Globus pallidus (tissue), 1 donor: ENCODE data around the gene C1orf141.
"Not testable (repeated sequence)": the region's sequence is repeated elsewhere in the genome, so short reads cannot be mapped to it uniquely, and the experiment has no call there.

Experiments used
- DNase-seq: peaks from one replicate; pipeline ENCODE4 v3.0.0-alpha.2; 2015; ENCODE audit warnings: low spot score

The C1orf141 gene

GRCh38 chr1:67085326-67085725 lies 49.4 kb downstream of the C1orf141 start:
- peak; percentile 50 for DNase-seq

GRCh38 chr1:67084765-67085318 lies 49.9 kb downstream of the C1orf141 start:
- DNase-seq: no peak

- DNase-seq: no peak
These were observed 56.5 kb downstream of the C1orf141 start for GRCh38 chr1:67078291-67078690.

GRCh38 chr1:67077593-67077992 lies 57.2 kb downstream of the C1orf141 start:
- no peak for DNase-seq

GRCh38 chr1:67072749-67073148 lies 62.0 kb downstream of the C1orf141 start:
- DNase-seq: no peak

GRCh38 chr1:67067655-67068054 lies 67.1 kb downstream of the C1orf141 start:
- DNase-seq: not testable (repeated sequence)

GRCh38 chr1:67062412-67062811 lies 72.4 kb downstream of the C1orf141 start:
- DNase-seq: no peak

GRCh38 chr1:67061266-67061665 lies 73.5 kb downstream of the C1orf141 start:
- no peak for DNase-seq

- DNase-seq: no peak
These were observed 74.0 kb downstream of the C1orf141 start for GRCh38 chr1:67060811-67061218.

- DNase-seq: no peak
These were observed 75.4 kb downstream of the C1orf141 start for GRCh38 chr1:67059346-67059745.

GRCh38 chr1:67058761-67059160 lies 76.0 kb downstream of the C1orf141 start:
- DNase-seq: no peak

- no peak for DNase-seq
These were observed 76.5 kb downstream of the C1orf141 start for GRCh38 chr1:67058242-67058641.

- DNase-seq: peak; percentile 85
These were observed 80.7 kb downstream of the C1orf141 start, which contains the start of gene SLC35D1 for GRCh38 chr1:67053785-67054772. Gene SLC35D1, minus strand, starts transcription at chr1:67054148. Its CDS starts 135 bp downstream, at chr1:67054013.

GRCh38 chr1:67053535-67053784 lies 81.3 kb downstream of the C1orf141 start:
- DNase-seq: peak; percentile 65

GRCh38 chr1:67052741-67053534 lies 81.8 kb downstream of the C1orf141 start:
- peak; percentile 52 for DNase-seq

- DNase-seq: no peak
These were observed 83.6 kb downstream of the C1orf141 start for GRCh38 chr1:67051196-67051595.

GRCh38 chr1:67044631-67045270 lies 90.0 kb downstream of the C1orf141 start:
- no peak for DNase-seq

GRCh38 chr1:67043366-67043765 lies 91.4 kb downstream of the C1orf141 start:
- no peak for DNase-seq
